ENCODE measurements around the gene YIPF4.

DNA sequence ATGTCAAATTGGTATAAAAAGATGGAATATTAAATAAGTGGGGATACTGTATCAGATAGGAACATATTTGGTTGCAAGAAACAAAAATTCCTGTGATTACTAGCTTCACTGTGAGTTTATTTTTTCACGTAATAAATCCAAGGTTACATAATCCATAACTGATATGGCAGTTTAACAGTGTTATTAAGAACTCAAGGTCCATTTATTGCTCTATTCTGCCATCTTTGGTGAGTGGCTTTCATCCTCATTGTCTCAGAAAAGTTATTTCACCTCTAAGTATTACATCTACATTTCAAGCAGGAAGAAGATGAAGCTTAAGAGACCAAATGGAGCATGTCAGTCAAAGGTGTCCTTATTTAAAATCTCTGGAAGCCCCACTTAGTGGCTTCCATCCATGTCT is 37.2 kb downstream of the YIPF4 start:
- TF ChIP-seq, protein P1, sequence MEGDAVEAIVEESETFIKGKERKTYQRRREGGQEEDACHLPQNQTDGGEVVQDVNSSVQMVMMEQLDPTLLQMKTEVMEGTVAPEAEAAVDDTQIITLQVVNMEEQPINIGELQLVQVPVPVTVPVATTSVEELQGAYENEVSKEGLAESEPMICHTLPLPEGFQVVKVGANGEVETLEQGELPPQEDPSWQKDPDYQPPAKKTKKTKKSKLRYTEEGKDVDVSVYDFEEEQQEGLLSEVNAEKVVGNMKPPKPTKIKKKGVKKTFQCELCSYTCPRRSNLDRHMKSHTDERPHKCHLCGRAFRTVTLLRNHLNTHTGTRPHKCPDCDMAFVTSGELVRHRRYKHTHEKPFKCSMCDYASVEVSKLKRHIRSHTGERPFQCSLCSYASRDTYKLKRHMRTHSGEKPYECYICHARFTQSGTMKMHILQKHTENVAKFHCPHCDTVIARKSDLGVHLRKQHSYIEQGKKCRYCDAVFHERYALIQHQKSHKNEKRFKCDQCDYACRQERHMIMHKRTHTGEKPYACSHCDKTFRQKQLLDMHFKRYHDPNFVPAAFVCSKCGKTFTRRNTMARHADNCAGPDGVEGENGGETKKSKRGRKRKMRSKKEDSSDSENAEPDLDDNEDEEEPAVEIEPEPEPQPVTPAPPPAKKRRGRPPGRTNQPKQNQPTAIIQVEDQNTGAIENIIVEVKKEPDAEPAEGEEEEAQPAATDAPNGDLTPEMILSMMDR (IDR thresholded peaks at IDR 0.05): no peak
- TF ChIP-seq POLR2A (IDR thresholded peaks at IDR 0.05): no peak
- TF ChIP-seq EP300 (IDR thresholded peaks at IDR 0.05): no peak
